SK-N-SH treated with all-trans-retinoic acid at 6 μM for 48 hours (cell line): ENCODE measurements around the gene AKAP13.

ENCODE experiments used
- ATAC-seq: fragments of 200-7000 bp; cut with Tn5 transposase; 3 replicates; pipeline ENCODE4 v1.9.1; 2020; ENCODE audit warnings: mild to moderate bottlenecking, moderate library complexity
- ARNTL ChIP-seq: fragments of 450-650 bp; formaldehyde crosslinking; IDR thresholded peaks from 2 replicates; pipeline ENCODE4 v1.5.0; 2020; ENCODE audit warnings: low read depth, mild to moderate bottlenecking, moderate library complexity, borderline replicate concordance
- BACH2 ChIP-seq: fragments of 250-450 bp; sonication (Bioruptor Pico); IDR thresholded peaks from 2 replicates; pipeline ENCODE4 v1.9.0; 2021; ENCODE audit warnings: mild to moderate bottlenecking, borderline replicate concordance
- CSDC2 ChIP-seq: fragments of 250-450 bp; sonication (Bioruptor Pico); IDR thresholded peaks from 2 replicates; pipeline ENCODE4 v1.5.0; 2020; ENCODE audit warnings: mild to moderate bottlenecking, moderate library complexity
- CSRNP3 ChIP-seq: fragments of 250-450 bp; sonication (Bioruptor Pico); IDR thresholded peaks from 2 replicates; pipeline ENCODE4 v1.5.1; 2021; ENCODE audit warnings: mild to moderate bottlenecking, moderate library complexity
- ESRRG ChIP-seq: fragments of 250-450 bp; sonication (Bioruptor Pico); IDR thresholded peaks from 2 replicates; pipeline ENCODE4 v1.6.1; 2021; ENCODE audit warnings: mild to moderate bottlenecking
- GLIS3 ChIP-seq: fragments of 250-450 bp; sonication (Bioruptor Pico); IDR thresholded peaks from 2 replicates; pipeline ENCODE4 v1.5.0; 2020; ENCODE audit warnings: mild to moderate bottlenecking, moderate library complexity
- ISL1 ChIP-seq: fragments of 250-450 bp; sonication (Bioruptor Pico); IDR thresholded peaks from 2 replicates; pipeline ENCODE4 v2.1.2; 2022; ENCODE audit warnings: mild to moderate bottlenecking, moderate library complexity
- OSR1 ChIP-seq: fragments of 250-450 bp; sonication (Bioruptor Pico); IDR thresholded peaks from 2 replicates; pipeline ENCODE4 v1.8.0; 2022; ENCODE audit warnings: moderate library complexity, mild to moderate bottlenecking, inconsistent platforms
- PPARA ChIP-seq: fragments of 250-450 bp; sonication (Bioruptor Pico); IDR thresholded peaks from 2 replicates; pipeline ENCODE4 v1.5.0; 2020; ENCODE audit warnings: mild to moderate bottlenecking, borderline replicate concordance
- RARB ChIP-seq: fragments of 250-450 bp; sonication (Bioruptor Pico); IDR thresholded peaks from 2 replicates; pipeline ENCODE4 v1.8.0; 2021; ENCODE audit warnings: mild to moderate bottlenecking, moderate library complexity
- SNAI2 ChIP-seq: fragments of 250-450 bp; sonication (Bioruptor Pico); IDR thresholded peaks from 2 replicates; pipeline ENCODE4 v1.5.0; 2020; ENCODE audit warnings: mild to moderate bottlenecking, moderate library complexity
- ZC3H10 ChIP-seq: fragments of 250-450 bp; sonication (Bioruptor Pico); IDR thresholded peaks from 2 replicates; pipeline ENCODE4 v1.5.1; 2021; ENCODE audit warnings: mild to moderate bottlenecking, moderate library complexity
- ZFP3 ChIP-seq: fragments of 250-450 bp; sonication (Bioruptor Pico); IDR thresholded peaks from 2 replicates; pipeline ENCODE4 v1.5.0; 2020; ENCODE audit warnings: mild to moderate bottlenecking, moderate library complexity
- ZFP30 ChIP-seq: fragments of 450-650 bp; formaldehyde crosslinking; IDR thresholded peaks from 2 replicates; pipeline ENCODE4 v1.5.0; 2022; ENCODE audit warnings: mild to moderate bottlenecking, moderate library complexity
- ZNF565 ChIP-seq: fragments of 450-650 bp; formaldehyde crosslinking; conservative IDR thresholded peaks from 2 replicates; pipeline ENCODE4 v1.5.0; 2020; ENCODE audit warnings: low read depth, mild to moderate bottlenecking, moderate library complexity
- ZNF70 ChIP-seq: fragments of 450-650 bp; formaldehyde crosslinking; IDR thresholded peaks from 2 replicates; pipeline ENCODE4 v1.5.0; 2020; ENCODE audit warnings: mild to moderate bottlenecking, moderate library complexity
- ZNF8 ChIP-seq: fragments of 450-650 bp; formaldehyde crosslinking; IDR thresholded peaks from 2 replicates; pipeline ENCODE4 v1.5.0; 2020; ENCODE audit warnings: mild to moderate bottlenecking, moderate library complexity
- TF ChIP-seq, protein P1 (sequence below): fragments of 250-450 bp; sonication (Bioruptor Pico); IDR thresholded peaks from 2 replicates; pipeline ENCODE4 v1.5.1; 2020; ENCODE audit warnings: low read depth, mild to moderate bottlenecking, moderate library complexity
- TF ChIP-seq, protein P2 (sequence below): fragments of 250-450 bp; sonication (Bioruptor Pico); IDR thresholded peaks from 2 replicates; pipeline ENCODE4 v1.5.0; 2020; ENCODE audit warnings: mild to moderate bottlenecking, moderate library complexity
- TF ChIP-seq, protein P3 (sequence below): fragments of 250-450 bp; sonication (Bioruptor Pico); IDR thresholded peaks from 2 replicates; pipeline ENCODE4 v1.8.0; 2020; ENCODE audit warnings: mild to moderate bottlenecking, moderate library complexity, borderline replicate concordance
- TF ChIP-seq, protein P4 (sequence below): fragments of 250-450 bp; sonication (Bioruptor Pico); IDR thresholded peaks from 2 replicates; pipeline ENCODE4 v1.8.0; 2021; ENCODE audit warnings: low read depth, mild to moderate bottlenecking, moderate library complexity, borderline replicate concordance

Gene AKAP13

DNA sequence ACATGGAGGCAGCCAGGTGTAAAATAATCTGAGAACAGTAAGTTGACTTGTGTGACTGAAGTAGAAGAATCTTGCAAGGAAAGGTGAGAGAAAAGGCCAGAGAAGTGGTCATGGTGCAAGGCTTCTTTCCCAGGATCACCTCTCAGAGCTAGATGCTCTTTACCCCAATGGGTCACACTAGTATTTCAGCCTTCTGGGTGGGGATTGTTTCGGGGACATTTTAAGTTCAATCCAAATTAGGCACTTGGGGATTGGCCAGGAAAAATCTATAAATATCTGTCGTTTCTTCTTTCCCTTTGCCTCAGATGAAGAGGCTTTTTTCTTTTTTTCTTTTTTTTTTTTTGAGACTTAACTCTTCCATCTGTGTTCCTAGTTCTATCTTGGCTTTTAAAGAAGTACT lies 226.3 kb downstream of the AKAP13 start:
- ATAC-seq = no peak
- TF ChIP-seq GLIS3 (CRISPR knock-in tag) (no peak), ARNTL (CRISPR knock-in tag) (no peak), ESRRG (CRISPR knock-in tag) (no peak), ZFP3 (CRISPR knock-in tag) (no peak), CSRNP3 (CRISPR knock-in tag) (no peak), SNAI2 (CRISPR knock-in tag) (no peak), RARB (CRISPR knock-in tag) (no peak), OSR1 (CRISPR knock-in tag) (no peak), BACH2 (CRISPR knock-in tag) (no peak), ZNF8 (CRISPR knock-in tag) (no peak), ISL1 (CRISPR knock-in tag) (no peak), ZFP30 (no peak), PPARA (CRISPR knock-in tag) (no peak), CSDC2 (CRISPR knock-in tag) (no peak), ZNF565 (CRISPR knock-in tag) (no peak)
- TF ChIP-seq, protein P1, sequence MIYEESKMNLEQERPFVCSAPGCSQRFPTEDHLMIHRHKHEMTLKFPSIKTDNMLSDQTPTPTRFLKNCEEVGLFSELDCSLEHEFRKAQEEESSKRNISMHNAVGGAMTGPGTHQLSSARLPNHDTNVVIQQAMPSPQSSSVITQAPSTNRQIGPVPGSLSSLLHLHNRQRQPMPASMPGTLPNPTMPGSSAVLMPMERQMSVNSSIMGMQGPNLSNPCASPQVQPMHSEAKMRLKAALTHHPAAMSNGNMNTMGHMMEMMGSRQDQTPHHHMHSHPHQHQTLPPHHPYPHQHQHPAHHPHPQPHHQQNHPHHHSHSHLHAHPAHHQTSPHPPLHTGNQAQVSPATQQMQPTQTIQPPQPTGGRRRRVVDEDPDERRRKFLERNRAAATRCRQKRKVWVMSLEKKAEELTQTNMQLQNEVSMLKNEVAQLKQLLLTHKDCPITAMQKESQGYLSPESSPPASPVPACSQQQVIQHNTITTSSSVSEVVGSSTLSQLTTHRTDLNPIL = no peak
- TF ChIP-seq, protein P2, sequence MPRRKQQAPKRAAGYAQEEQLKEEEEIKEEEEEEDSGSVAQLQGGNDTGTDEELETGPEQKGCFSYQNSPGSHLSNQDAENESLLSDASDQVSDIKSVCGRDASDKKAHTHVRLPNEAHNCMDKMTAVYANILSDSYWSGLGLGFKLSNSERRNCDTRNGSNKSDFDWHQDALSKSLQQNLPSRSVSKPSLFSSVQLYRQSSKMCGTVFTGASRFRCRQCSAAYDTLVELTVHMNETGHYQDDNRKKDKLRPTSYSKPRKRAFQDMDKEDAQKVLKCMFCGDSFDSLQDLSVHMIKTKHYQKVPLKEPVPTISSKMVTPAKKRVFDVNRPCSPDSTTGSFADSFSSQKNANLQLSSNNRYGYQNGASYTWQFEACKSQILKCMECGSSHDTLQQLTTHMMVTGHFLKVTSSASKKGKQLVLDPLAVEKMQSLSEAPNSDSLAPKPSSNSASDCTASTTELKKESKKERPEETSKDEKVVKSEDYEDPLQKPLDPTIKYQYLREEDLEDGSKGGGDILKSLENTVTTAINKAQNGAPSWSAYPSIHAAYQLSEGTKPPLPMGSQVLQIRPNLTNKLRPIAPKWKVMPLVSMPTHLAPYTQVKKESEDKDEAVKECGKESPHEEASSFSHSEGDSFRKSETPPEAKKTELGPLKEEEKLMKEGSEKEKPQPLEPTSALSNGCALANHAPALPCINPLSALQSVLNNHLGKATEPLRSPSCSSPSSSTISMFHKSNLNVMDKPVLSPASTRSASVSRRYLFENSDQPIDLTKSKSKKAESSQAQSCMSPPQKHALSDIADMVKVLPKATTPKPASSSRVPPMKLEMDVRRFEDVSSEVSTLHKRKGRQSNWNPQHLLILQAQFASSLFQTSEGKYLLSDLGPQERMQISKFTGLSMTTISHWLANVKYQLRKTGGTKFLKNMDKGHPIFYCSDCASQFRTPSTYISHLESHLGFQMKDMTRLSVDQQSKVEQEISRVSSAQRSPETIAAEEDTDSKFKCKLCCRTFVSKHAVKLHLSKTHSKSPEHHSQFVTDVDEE (CRISPR knock-in tag) = no peak
- TF ChIP-seq, protein P3, sequence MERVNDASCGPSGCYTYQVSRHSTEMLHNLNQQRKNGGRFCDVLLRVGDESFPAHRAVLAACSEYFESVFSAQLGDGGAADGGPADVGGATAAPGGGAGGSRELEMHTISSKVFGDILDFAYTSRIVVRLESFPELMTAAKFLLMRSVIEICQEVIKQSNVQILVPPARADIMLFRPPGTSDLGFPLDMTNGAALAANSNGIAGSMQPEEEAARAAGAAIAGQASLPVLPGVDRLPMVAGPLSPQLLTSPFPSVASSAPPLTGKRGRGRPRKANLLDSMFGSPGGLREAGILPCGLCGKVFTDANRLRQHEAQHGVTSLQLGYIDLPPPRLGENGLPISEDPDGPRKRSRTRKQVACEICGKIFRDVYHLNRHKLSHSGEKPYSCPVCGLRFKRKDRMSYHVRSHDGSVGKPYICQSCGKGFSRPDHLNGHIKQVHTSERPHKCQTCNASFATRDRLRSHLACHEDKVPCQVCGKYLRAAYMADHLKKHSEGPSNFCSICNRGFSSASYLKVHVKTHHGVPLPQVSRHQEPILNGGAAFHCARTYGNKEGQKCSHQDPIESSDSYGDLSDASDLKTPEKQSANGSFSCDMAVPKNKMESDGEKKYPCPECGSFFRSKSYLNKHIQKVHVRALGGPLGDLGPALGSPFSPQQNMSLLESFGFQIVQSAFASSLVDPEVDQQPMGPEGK (CRISPR knock-in tag) = no peak

DNA sequence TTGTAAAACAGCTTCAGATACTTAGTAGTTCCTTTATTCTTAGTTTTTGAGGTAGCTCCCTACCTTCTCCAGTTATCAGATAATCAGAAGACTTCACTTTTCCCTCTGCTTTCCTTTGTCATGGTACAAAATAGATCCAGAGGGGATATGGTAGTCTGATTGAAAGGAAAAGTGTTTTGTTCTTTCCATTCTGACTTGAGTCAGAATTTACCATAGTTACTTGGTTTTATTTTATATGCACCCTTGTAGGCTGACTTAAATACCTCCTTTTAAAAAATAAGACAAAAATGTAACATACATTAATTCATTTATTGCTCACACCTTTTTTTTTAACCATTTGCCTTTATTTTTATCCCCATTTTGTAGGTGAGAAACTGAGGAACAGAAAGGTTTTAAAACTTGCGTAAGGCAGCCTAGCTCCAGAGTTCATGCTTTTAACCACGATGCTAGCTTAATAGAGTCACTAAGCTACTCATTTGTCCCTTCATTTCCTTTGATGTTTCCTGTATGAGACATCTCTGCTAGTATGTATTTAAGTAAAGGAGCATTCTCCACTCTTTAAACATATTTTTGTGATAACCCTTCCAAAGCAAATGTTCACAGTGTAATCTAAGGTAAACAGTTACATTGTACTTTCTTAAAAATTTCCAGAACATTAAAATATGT lies 226.9 kb downstream of the AKAP13 start:
- ATAC-seq = peak; percentile 70
- TF ChIP-seq BACH2 (CRISPR knock-in tag) = no peak
- no peak for TF ChIP-seq ZC3H10 (CRISPR knock-in tag)
- TF ChIP-seq, protein P4, sequence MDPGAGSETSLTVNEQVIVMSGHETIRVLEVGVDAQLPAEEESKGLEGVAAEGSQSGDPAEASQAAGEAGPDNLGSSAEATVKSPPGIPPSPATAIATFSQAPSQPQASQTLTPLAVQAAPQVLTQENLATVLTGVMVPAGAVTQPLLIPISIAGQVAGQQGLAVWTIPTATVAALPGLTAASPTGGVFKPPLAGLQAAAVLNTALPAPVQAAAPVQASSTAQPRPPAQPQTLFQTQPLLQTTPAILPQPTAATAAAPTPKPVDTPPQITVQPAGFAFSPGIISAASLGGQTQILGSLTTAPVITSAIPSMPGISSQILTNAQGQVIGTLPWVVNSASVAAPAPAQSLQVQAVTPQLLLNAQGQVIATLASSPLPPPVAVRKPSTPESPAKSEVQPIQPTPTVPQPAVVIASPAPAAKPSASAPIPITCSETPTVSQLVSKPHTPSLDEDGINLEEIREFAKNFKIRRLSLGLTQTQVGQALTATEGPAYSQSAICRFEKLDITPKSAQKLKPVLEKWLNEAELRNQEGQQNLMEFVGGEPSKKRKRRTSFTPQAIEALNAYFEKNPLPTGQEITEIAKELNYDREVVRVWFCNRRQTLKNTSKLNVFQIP (CRISPR knock-in tag) = no peak
- TF ChIP-seq, protein P3 (CRISPR knock-in tag) = no peak
- no peak for TF ChIP-seq CSRNP3 (CRISPR knock-in tag)
- no peak for TF ChIP-seq ZNF70 (CRISPR knock-in tag)
- TF ChIP-seq ZFP30 = no peak
- no peak for TF ChIP-seq ZFP3 (CRISPR knock-in tag)
- no peak for TF ChIP-seq ZNF565 (CRISPR knock-in tag)
